ENCODE measurements around the gene CALB2.

DNA sequence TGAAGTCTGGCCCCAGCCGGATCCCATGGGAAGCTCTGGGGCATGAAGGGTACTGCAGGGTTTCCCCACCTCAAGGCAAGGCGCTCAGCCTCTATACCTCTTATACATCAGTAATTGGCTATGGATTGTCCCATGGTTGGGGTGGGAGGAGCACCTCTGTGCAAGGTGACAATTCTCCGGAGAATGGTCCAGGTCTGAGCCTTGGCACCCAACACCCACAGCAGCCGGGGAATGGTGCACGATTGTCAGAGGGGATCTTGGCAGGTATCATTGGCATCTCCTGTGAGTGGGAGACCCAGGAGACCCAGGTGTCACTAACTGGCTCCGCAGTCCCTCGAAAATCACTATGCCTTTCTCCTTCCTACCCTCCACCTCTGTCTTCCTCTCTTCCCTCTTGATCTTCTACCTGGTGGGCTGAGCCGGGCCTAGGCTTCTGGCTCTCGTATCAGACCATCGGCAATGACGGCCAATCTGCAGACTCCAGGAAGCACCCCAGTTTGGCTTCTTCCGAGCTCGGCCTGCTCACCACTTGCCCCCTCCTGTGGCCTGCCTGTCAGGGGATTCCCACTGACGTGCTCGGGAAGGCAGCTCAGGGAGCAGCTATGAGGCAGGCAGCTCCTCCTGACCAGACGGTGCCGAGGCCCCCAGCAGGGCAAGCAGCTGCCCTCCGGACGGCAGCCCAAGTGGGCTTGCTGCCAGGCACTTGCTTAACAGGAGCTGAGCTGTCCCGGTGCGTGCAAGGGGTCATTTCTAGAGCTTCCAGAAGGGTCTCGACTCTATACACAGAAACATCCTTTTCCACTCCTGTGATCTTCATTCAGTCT lies 10.0 kb upstream of the CALB2 start:
- TF ChIP-seq CTCF (IDR thresholded peaks at IDR 0.05) (no peak), ZFX (IDR thresholded peaks at IDR 0.05; ENCODE audit: borderline replicate concordance) (no peak)

All from 22Rv1 (cell line).